Fibroblast of lung (primary cell): ENCODE data around the gene GDA. TPM values are rescaled to one million over a fixed set of nuclear protein-coding genes. Genes with fewer than 3 reads are reported as not detected.

Experiments
- DNase-seq, 2 donors: peaks; one replicate each; pipeline versions ENCODE4 v3.0.0 to v3.0.0-alpha.2; 2010; ENCODE audit warnings: low read depth in 2 of 2
- H2AFZ ChIP-seq: 2 replicates; pipeline ENCODE4 v1.5.1; 2012; ENCODE audit warnings: low read length, control low read depth, inconsistent platforms
- H3K27ac ChIP-seq: 2 replicates; pipeline ENCODE4 v1.5.1; 2011; ENCODE audit warnings: low read length, control low read depth; ENCODE audit not compliant: insufficient read depth
- H3K27me3 ChIP-seq: 2 replicates; pipeline ENCODE4 v1.5.1; 2011; ENCODE audit warnings: mild to moderate bottlenecking, low read length; ENCODE audit not compliant: control insufficient read depth, insufficient read depth
- H3K36me3 ChIP-seq: 2 replicates; pipeline ENCODE4 v1.5.1; 2011; ENCODE audit warnings: low read length; ENCODE audit not compliant: control insufficient read depth, insufficient read depth
- H3K4me1 ChIP-seq: 2 replicates; pipeline ENCODE4 v1.5.1; 2011; ENCODE audit warnings: low read length; ENCODE audit not compliant: control insufficient read depth, insufficient read depth; ENCODE audit errors: extremely low read depth
- H3K4me2 ChIP-seq: 2 replicates; pipeline ENCODE4 v1.5.1; 2011; ENCODE audit warnings: low read length, control low read depth; ENCODE audit not compliant: insufficient read depth; ENCODE audit errors: extremely low read depth
- H3K4me3 ChIP-seq, 4 experiments: fragments of 200-600 bp in 1 of 4; sonication (generic) in 1 of 4; replicated peaks in 1 of 4; 2 replicates each; pipeline ENCODE4 v1.5.1; 2011 to 2016; ENCODE audit warnings: low read length in 4 of 4, low read depth in 3 of 4, mild to moderate bottlenecking in 3 of 4, control low read depth in 2 of 4, inconsistent platforms in 1 of 4, mixed read lengths in 1 of 4; ENCODE audit not compliant: insufficient read depth in 1 of 4; ENCODE audit errors: control extremely low read depth in 1 of 4
- H3K79me2 ChIP-seq: 2 replicates; pipeline ENCODE4 v1.5.1; 2012; ENCODE audit warnings: mild to moderate bottlenecking, low read length, inconsistent platforms; ENCODE audit not compliant: control insufficient read depth, insufficient read depth
- H3K9ac ChIP-seq: 2 replicates; pipeline ENCODE4 v1.5.1; 2011; ENCODE audit warnings: mild to moderate bottlenecking, low read length, control low read depth; ENCODE audit not compliant: insufficient read depth
- H3K9me3 ChIP-seq: 2 replicates; pipeline ENCODE4 v1.5.1; 2012; ENCODE audit warnings: low read depth, low read length; ENCODE audit not compliant: control insufficient read depth, insufficient read depth
- H4K20me1 ChIP-seq: 2 replicates; pipeline ENCODE4 v1.5.1; 2011; ENCODE audit warnings: low read length; ENCODE audit not compliant: control insufficient read depth, insufficient read depth; ENCODE audit errors: extremely low read depth
- CTCF ChIP-seq, 2 donors: IDR thresholded peaks in 1 of 2; conservative IDR thresholded peaks in 1 of 2; 1 replicate in 1 of 2; 2 replicates in 1 of 2; pipeline ENCODE4 v1.5.1; 2011 to 2012; ENCODE audit warnings: low read length in 2 of 2, control low read depth in 1 of 2, inconsistent platforms in 1 of 2, low read depth in 1 of 2, mild to moderate bottlenecking in 1 of 2
- EZH2 ChIP-seq: IDR thresholded peaks from 2 replicates; pipeline ENCODE4 v1.5.1; 2012; ENCODE audit warnings: low read length, control low read depth, mild to moderate bottlenecking; ENCODE audit errors: missing control alignments
- polyA plus RNA-seq, 2 donors: library from polyadenylated mRNA; depleted of rRNA in 1 of 2; stranded (reverse) in 1 of 2; unstranded in 1 of 2; fragments of >200 nt; gene quantifications; 2 replicates each; pipeline ENCODE4 v1.2.1, GENCODE V29; 2011 to 2012; ENCODE audit warnings: missing spikeins in 1 of 2
- total RNA-seq: library from RNA; depleted of rRNA; stranded (reverse); fragments of >200 nt; gene quantifications from 2 replicates; pipeline ENCODE4 v1.2.1, GENCODE V29; 2014

Gene GDA
- total and polyA plus RNA-seq, 2 donors (not counting 1 experiment from before 2014, with no cell fraction given): not detected

- DNase-seq: no peak
- no peaks in the 10 kb centered on the region for H3K9me3 ChIP-seq
- H3K9ac ChIP-seq: no peak overlapping the region
- no peak overlapping the region for H3K27ac ChIP-seq
- H3K4me3 ChIP-seq: no peak overlapping the region
- H3K27me3 ChIP-seq: no peaks in the 10 kb centered on the region
- TF ChIP-seq CTCF (conservative IDR thresholded peaks at IDR 0.05 in 1 of 2, IDR thresholded peaks at IDR 0.05 in 1 of 2; ENCODE audit: low read depth in 1 of 2, low read length in 2 of 2) (no peak), EZH2 (no peak)
- H2AFZ ChIP-seq: no peak overlapping the region
- no peaks in the 10 kb centered on the region for H4K20me1 ChIP-seq
- no peaks in the 10 kb centered on the region for H3K79me2 ChIP-seq
- H3K4me1 ChIP-seq: no peaks in the 10 kb centered on the region
- H3K4me2 ChIP-seq: no peak overlapping the region
- H3K36me3 ChIP-seq: no peaks in the 10 kb centered on the region
These were observed 108.6 kb downstream of the GDA start for GRCh38 chr9:72257814-72258213.

- Histone ChIP-seq H2AFZ (no peak overlapping the region), H3K27me3 (no peaks in the 10 kb centered on the region), H3K27ac (no peak overlapping the region), H3K4me3 (no peak overlapping the region), H3K36me3 (no peaks in the 10 kb centered on the region), H4K20me1 (no peaks in the 10 kb centered on the region), H3K4me1 (no peaks in the 10 kb centered on the region), H3K79me2 (no peaks in the 10 kb centered on the region), H3K9me3 (no peaks in the 10 kb centered on the region), H3K4me2 (no peak overlapping the region), H3K9ac (no peak overlapping the region)
- DNase-seq: no peak
- no peak for TF ChIP-seq CTCF (conservative IDR thresholded peaks at IDR 0.05 in 1 of 2, IDR thresholded peaks at IDR 0.05 in 1 of 2; ENCODE audit: low read depth in 1 of 2, low read length in 2 of 2)
- TF ChIP-seq EZH2: no peak
These were observed 112.8 kb downstream of the GDA start for GRCh38 chr9:72262063-72262462.

- DNase-seq: no peak
- Histone ChIP-seq H3K4me2 (no peak overlapping the region), H3K9me3 (no peaks in the 10 kb centered on the region), H3K79me2 (no peaks in the 10 kb centered on the region), H3K9ac (no peak overlapping the region), H3K36me3 (no peaks in the 10 kb centered on the region), H3K4me3 (no peak overlapping the region), H4K20me1 (no peaks in the 10 kb centered on the region), H3K27ac (no peak overlapping the region), H3K4me1 (no peaks in the 10 kb centered on the region), H2AFZ (no peak overlapping the region), H3K27me3 (no peaks in the 10 kb centered on the region)
- no peak for TF ChIP-seq CTCF (conservative IDR thresholded peaks at IDR 0.05 in 1 of 2, IDR thresholded peaks at IDR 0.05 in 1 of 2; ENCODE audit: low read depth in 1 of 2, low read length in 2 of 2)
- no peak for TF ChIP-seq EZH2
These were observed 114.3 kb downstream of the GDA start for GRCh38 chr9:72263572-72263971.
